A673 (cell line): Measurements from ENCODE around the gene ADA.

Source experiments
- CTCF ChIP-seq: fragments of 300-800, 200-600 bp; sonication (generic); conservative IDR thresholded peaks from 2 replicates; pipeline ENCODE4 v1.5.1; 2017; ENCODE audit warnings: low read depth, mild to moderate bottlenecking, antibody characterized with exemption, low read length, moderate library complexity, mixed read lengths
- EZH2 ChIP-seq: fragments of 200-600 bp; sonication (generic); IDR thresholded peaks from 2 replicates; pipeline ENCODE4 v1.6.1; 2017; ENCODE audit warnings: borderline replicate concordance, low read depth, mild to moderate bottlenecking, mixed read lengths, antibody characterized with exemption, low read length; ENCODE audit not compliant: poor library complexity, severe bottlenecking

DNA sequence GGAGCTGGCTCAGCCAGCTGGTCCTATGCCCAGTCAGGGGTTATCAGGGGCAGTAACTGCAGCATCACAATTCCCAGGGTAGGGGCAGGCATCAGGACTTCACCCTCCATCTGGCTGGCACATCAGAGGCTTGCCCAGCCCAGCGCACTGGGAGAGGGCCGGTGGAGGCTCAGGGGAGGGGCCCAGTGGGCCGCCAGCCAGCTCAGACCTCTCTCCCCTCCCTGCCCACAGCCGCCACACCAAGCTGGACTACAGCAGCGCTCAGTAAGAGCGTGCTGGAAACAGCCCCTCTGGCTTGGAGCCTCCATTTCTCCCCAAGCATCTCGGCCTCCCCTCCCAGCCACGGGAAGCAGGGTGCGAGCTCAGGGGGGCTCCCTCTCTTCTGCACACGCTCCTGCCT lies 22.0 kb downstream of the ADA start:
- TF ChIP-seq CTCF (no peak), EZH2 (no peak)
